Placental pericyte (primary cell): ENCODE measurements around the gene TMEM221. TPM values are rescaled to one million over a fixed set of nuclear protein-coding genes. Genes with fewer than 3 reads are reported as not detected.

Experiments
- total RNA-seq: library from RNA; depleted of rRNA; stranded (reverse); fragments of >200 nt; gene quantifications from 2 replicates; pipeline ENCODE4 v1.2.3, GENCODE V29; 2012

Gene TMEM221
- not detected in 2 replicates for total RNA-seq

DNA sequence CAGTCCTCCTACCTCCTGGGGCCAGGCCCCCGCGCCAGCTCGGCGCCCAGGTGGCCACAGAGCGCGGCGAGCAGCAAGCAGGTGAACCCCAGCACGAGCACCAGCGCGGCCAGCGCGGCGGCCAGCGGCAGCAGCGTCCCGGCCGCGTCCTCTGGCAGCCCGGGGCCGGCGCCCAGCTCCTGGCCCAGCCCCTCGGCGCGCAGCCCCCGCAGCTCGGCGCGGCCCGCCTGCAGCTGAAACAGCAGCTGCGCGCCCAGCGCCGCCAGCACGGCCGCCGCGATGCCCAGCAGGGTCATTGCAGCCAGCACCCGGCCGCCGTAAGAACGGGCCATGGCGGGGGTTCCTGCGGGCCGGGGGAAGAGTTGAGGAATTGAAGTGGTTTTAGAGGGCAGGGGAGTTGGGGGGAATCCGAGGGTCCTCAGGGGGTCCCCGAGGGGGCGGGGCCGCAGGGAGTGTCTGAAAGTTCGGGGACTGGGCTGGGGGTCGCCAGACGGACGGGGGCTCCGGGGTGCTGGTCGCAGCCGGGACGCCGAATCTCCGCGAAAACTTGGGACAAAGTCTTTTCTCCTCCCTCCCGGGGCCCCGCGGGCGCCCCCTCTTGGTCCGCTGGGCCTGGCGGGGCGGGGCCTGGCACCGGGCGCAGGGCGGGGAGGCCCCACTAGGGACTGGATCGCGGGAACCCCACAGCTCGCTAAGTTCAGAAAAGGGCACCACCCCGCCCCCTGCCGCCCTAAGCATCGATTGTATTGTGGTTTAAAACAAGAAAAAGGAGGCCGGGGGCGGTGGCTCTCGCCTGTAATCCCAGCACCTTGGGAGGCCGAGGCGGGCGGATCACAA is at the start of gene TMEM221:
TSS of gene TMEM221 (minus strand) at position 538 of the 837 bp plus-strand sequence. CDS start at position 332, 206 bp downstream.

GRCh38 chr19:17470068-17470841 is 21.8 kb upstream of the TMEM221 start, which contains the start of gene SLC27A1:
SLC27A1 (plus strand) TSS chr19:17470524; CDS start chr19:17470541, 17 bp downstream.

GRCh38 chr19:17460372-17461230 is 12.1 kb upstream of the TMEM221 start, which contains the start of gene NXNL1:
NXNL1 (minus strand) TSS chr19:17460926; CDS start chr19:17460869, 57 bp downstream.

DNA sequence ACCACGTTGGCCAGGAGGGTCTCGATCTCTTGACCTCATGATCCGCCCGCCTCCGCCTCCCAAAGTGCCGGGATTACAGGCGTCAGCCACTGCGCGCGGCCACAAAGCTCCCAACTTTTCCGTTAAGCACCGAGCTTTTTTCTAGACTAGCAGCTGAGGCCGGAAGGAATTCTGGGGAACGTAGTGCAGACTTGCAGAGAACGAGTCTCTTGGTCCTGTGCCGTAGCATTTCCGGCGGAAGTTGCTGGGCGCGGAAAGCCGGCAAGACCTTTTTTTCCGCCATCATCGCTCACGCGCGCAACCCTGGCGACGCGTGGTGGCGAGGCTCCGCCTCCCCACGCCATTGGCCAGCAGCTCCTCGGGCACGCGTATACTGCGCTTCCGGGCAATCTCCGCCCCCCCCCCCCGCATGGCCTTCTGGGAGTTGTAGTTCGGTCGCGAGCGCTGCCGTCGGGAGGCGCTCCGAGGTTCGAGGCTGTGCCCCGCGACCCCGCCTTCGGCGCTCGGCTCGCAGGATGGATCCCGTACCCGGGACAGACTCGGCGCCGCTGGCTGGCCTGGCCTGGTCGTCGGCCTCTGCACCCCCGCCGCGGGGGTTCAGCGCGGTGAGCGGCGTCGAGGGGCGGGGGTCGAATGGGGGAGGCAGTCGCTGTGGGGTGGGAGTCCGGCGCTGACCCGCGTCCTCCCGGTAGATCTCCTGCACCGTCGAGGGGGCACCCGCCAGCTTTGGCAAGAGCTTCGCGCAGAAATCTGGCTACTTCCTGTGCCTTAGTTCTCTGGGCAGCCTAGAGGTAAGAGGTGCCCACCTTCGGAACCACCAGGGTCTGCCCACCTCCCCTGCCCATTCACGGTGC is 28.6 kb downstream of the TMEM221 start, which contains the start of gene MVB12A:
TSS of gene MVB12A (plus strand) at position 427 of the 854 bp plus-strand sequence. CDS start at position 516, 89 bp downstream.

DNA sequence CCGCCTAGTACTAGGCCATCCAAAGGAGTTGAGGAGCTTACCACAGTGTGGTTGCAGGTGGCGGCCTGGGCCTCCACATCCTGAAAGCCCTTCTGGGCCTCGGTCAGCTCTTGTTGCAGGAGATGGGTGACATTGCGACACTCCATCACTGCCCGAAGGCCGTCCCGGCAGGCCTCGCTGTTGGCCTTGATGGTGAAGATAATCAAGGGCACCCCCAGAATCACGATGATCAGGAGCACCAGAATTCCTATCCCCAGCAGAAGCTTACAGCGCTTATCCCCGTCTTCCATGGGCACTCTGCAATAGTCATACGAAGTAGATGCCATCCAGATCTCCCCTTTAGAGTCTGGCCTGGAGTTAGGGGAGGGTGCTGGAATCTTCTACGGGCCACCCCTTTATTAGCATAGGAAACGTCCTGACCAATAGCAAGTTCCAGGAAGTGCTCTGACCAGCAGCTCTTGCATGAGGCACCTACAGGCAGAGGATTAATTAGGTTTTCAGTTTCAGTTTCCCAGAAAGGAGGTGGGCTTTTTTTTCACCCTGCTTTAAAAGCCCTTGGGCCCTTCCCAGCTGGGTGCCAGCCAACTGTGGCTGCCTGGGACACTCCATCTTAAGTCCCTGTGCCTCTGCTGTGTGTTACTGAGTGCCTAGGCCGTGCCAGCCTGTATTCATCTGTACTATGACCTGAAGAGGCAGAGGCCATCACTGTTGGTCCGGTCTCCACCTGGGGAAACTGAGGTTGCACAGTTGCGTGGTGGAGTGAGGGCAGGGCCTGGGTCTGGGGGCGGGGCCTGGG is 43.0 kb downstream of the TMEM221 start, which contains the start of gene BST2:
TSS of gene BST2 (minus strand) at position 381 of the 796 bp plus-strand sequence. CDS start at position 326, 55 bp downstream.

GRCh38 chr19:17393914-17394313 is 54.6 kb downstream of the TMEM221 start, which contains the start of gene CCDC194:
CCDC194 (minus strand) TSS chr19:17394196; CDS start chr19:17394158, 38 bp downstream.

Other genes with a start within 250 kb of the TMEM221 start
- gene USE1, start 233.3 kb downstream of the TMEM221 start, total RNA-seq, result 15.2 and 52.7 TPM in 2 replicates
- gene OCEL1, start 222.4 kb downstream of the TMEM221 start, total RNA-seq, result 5.4 and 6.3 TPM in 2 replicates
- gene NR2F6, start 202.7 kb downstream of the TMEM221 start, total RNA-seq, result 60.6 and 86.5 TPM in 2 replicates
- 0.14 TPM in 1 of 2 replicates, not detected in the other for gene USHBP1, start 183.9 kb downstream of the TMEM221 start, total RNA-seq
- gene BABAM1, start 181.2 kb downstream of the TMEM221 start, total RNA-seq, result 93.4 and 96.1 TPM in 2 replicates
- 0.44 and 0.57 TPM in 2 replicates for gene ANKLE1, start 166.8 kb downstream of the TMEM221 start, total RNA-seq
- gene ABHD8, start 145.2 kb downstream of the TMEM221 start, total RNA-seq, result 8.3 and 12.0 TPM in 2 replicates
- 26.7 and 51.8 TPM in 2 replicates for gene MRPL34, start 142.8 kb downstream of the TMEM221 start, total RNA-seq
- 28.0 and 29.3 TPM in 2 replicates for gene DDA1, start 139.1 kb downstream of the TMEM221 start, total RNA-seq
- 4.4 and 6.6 TPM in 2 replicates for gene ANO8, start 113.8 kb downstream of the TMEM221 start, total RNA-seq
- gene GTPBP3, start 111.1 kb downstream of the TMEM221 start, total RNA-seq, result 13.3 and 24.3 TPM in 2 replicates
- not detected in 2 replicates for gene PLVAP, start 71.3 kb downstream of the TMEM221 start, total RNA-seq
- gene CCDC194, start 54.5 kb downstream of the TMEM221 start, total RNA-seq, result 0.22 TPM in 1 of 2 replicates, not detected in the other
- 6.2 and 36.3 TPM in 2 replicates for gene BST2, start 43.0 kb downstream of the TMEM221 start, total RNA-seq
- gene MVB12A, start 28.6 kb downstream of the TMEM221 start, total RNA-seq, result 43.8 and 56.0 TPM in 2 replicates
- not detected in 2 replicates for gene NXNL1, start 12.3 kb upstream of the TMEM221 start, total RNA-seq
- 10.2 and 22.8 TPM in 2 replicates for gene SLC27A1, start 21.9 kb upstream of the TMEM221 start, total RNA-seq
- gene PGLS, start 63.0 kb upstream of the TMEM221 start, total RNA-seq, result 52.0 and 110 TPM in 2 replicates
- 200 and 201 TPM in 2 replicates for gene COLGALT1, start 107.0 kb upstream of the TMEM221 start, total RNA-seq
- gene UNC13A, start 239.7 kb upstream of the TMEM221 start, total RNA-seq, result 0.44 and 1.3 TPM in 2 replicates